ENCODE results near the gene PAX8.

PAX8 gene

GRCh38 chr2:113198048-113198789 lies 80.5 kb downstream of the PAX8 start:
- H3K79me2 ChIP-seq (ENCODE audit: insufficient read depth, low read length), result no peaks in the 10 kb centered on the region
- no peaks in the 10 kb centered on the region for H3K9me3 ChIP-seq (ENCODE audit: insufficient read depth, low read length, severe bottlenecking)
- H3K27me3 ChIP-seq (ENCODE audit: insufficient read depth, low read length, poor library complexity), result no peaks in the 10 kb centered on the region
- H2AFZ ChIP-seq (ENCODE audit: low read depth, low read length), result no peak overlapping the region
- no peaks in the 10 kb centered on the region for H3K4me1 ChIP-seq (ENCODE audit: insufficient read depth, low read length)
- H3K27ac ChIP-seq (ENCODE audit: low read length), result no peak overlapping the region
- DNase-seq (no peak), ATAC-seq (ENCODE audit: insufficient read depth, low read depth) (no peak)
- no peak for TF ChIP-seq EZH2 (IDR thresholded peaks at IDR 0.05; ENCODE audit: borderline replicate concordance, low read depth, low read length, severe bottlenecking)
- no peak for TF ChIP-seq CTCF (IDR thresholded peaks at IDR 0.05; ENCODE audit: borderline replicate concordance, extremely low read depth, low read length, poor library complexity, severe bottlenecking)
- no peak overlapping the region for H3K9ac ChIP-seq (ENCODE audit: low read depth, low read length)
- H3K4me2 ChIP-seq (ENCODE audit: insufficient read depth, low read length), result no peak overlapping the region
- peaks cover 99% of the 10 kb centered on the region for H3K36me3 ChIP-seq (ENCODE audit: insufficient read depth, low read length)
- no peak overlapping the region for H3K4me3 ChIP-seq (ENCODE audit: low read depth in 1 of 2, low read length in 2 of 2)
- H4K20me1 ChIP-seq (ENCODE audit: insufficient read depth, low read length), result peaks cover 37% of the 10 kb centered on the region

- Histone ChIP-seq H3K4me3 (ENCODE audit: low read depth in 1 of 2, low read length in 2 of 2) (no peak overlapping the region), H3K9me3 (ENCODE audit: insufficient read depth, low read length, severe bottlenecking) (no peaks in the 10 kb centered on the region), H3K4me1 (ENCODE audit: insufficient read depth, low read length) (no peaks in the 10 kb centered on the region), H3K27me3 (ENCODE audit: insufficient read depth, low read length, poor library complexity) (no peaks in the 10 kb centered on the region), H3K36me3 (ENCODE audit: insufficient read depth, low read length) (peaks cover 99% of the 10 kb centered on the region), H3K27ac (ENCODE audit: low read length) (no peak overlapping the region), H2AFZ (ENCODE audit: low read depth, low read length) (no peak overlapping the region), H4K20me1 (ENCODE audit: insufficient read depth, low read length) (peaks cover 40% of the 10 kb centered on the region), H3K9ac (ENCODE audit: low read depth, low read length) (no peak overlapping the region), H3K4me2 (ENCODE audit: insufficient read depth, low read length) (no peak overlapping the region), H3K79me2 (ENCODE audit: insufficient read depth, low read length) (no peaks in the 10 kb centered on the region)
- TF ChIP-seq EZH2 (IDR thresholded peaks at IDR 0.05; ENCODE audit: borderline replicate concordance, low read depth, low read length, severe bottlenecking) (no peak), CTCF (IDR thresholded peaks at IDR 0.05; ENCODE audit: borderline replicate concordance, extremely low read depth, low read length, poor library complexity, severe bottlenecking) (no peak)
- ATAC-seq (ENCODE audit: insufficient read depth, low read depth) (no peak), DNase-seq (no peak)
Measured at GRCh38 chr2:113197347-113198047, 81.2 kb downstream of the PAX8 start.

- Histone ChIP-seq H3K9me3 (ENCODE audit: insufficient read depth, low read length, severe bottlenecking) (no peaks in the 10 kb centered on the region), H3K9ac (ENCODE audit: low read depth, low read length) (no peak overlapping the region), H3K4me1 (ENCODE audit: insufficient read depth, low read length) (no peaks in the 10 kb centered on the region), H2AFZ (ENCODE audit: low read depth, low read length) (no peak overlapping the region), H3K79me2 (ENCODE audit: insufficient read depth, low read length) (no peaks in the 10 kb centered on the region), H4K20me1 (ENCODE audit: insufficient read depth, low read length) (peaks cover 35% of the 10 kb centered on the region), H3K27me3 (ENCODE audit: insufficient read depth, low read length, poor library complexity) (no peaks in the 10 kb centered on the region), H3K4me3 (ENCODE audit: low read depth in 1 of 2, low read length in 2 of 2) (no peak overlapping the region), H3K27ac (ENCODE audit: low read length) (no peak overlapping the region), H3K4me2 (ENCODE audit: insufficient read depth, low read length) (no peak overlapping the region), H3K36me3 (ENCODE audit: insufficient read depth, low read length) (peaks cover 99% of the 10 kb centered on the region)
- ATAC-seq (ENCODE audit: insufficient read depth, low read depth), result no peak
- no peak for TF ChIP-seq CTCF (IDR thresholded peaks at IDR 0.05; ENCODE audit: borderline replicate concordance, extremely low read depth, low read length, poor library complexity, severe bottlenecking)
- no peak for TF ChIP-seq EZH2 (IDR thresholded peaks at IDR 0.05; ENCODE audit: borderline replicate concordance, low read depth, low read length, severe bottlenecking)
- no peak for DNase-seq
Measured at GRCh38 chr2:113196839-113197238, 81.9 kb downstream of the PAX8 start.

Data from DND-41 (cell line).